Spleen (tissue), 11 donors: Measurements from ENCODE around the gene SEC62. TPM values are rescaled to one million over a fixed set of nuclear protein-coding genes. Genes with fewer than 3 reads are reported as not detected.

Experiments
- DNase-seq: peaks from one replicate; pipeline ENCODE4 v3.0.0-alpha.2; 2020
- H3K27ac ChIP-seq, 8 donors: fragments of 200-600 bp; sonication (generic) in 7 of 8; 1 replicate in 4 of 8; 2 replicates in 4 of 8; pipeline versions ENCODE4 v1.5.0 to v1.8.0; 2016 to 2021; ENCODE audit warnings: inconsistent platforms in 4 of 8, mild to moderate bottlenecking in 4 of 8, moderate library complexity in 1 of 8
- H3K27me3 ChIP-seq, 7 donors: fragments of 200-600 bp; sonication (generic) in 6 of 7; replicated peaks in 1 of 7; 1 replicate in 4 of 7; 2 replicates in 3 of 7; pipeline versions ENCODE4 v1.5.0 to v1.8.0; 2016 to 2021; ENCODE audit warnings: inconsistent platforms in 3 of 7, mild to moderate bottlenecking in 1 of 7
- H3K36me3 ChIP-seq, 6 donors: fragments of 200-600 bp; sonication (generic) in 5 of 6; 1 replicate in 4 of 6; 2 replicates in 2 of 6; pipeline versions ENCODE4 v1.5.0 to v1.8.0; 2016 to 2021; ENCODE audit warnings: inconsistent platforms in 2 of 6
- H3K4me1 ChIP-seq, 6 donors: fragments of 200-600 bp; sonication (generic) in 5 of 6; 1 replicate in 3 of 6; 2 replicates in 3 of 6; pipeline versions ENCODE4 v1.5.0 to v1.8.0; 2016 to 2021; ENCODE audit warnings: inconsistent platforms in 3 of 6
- H3K4me3 ChIP-seq, 8 donors: fragments of 200-600 bp; sonication (generic) in 7 of 8; 1 replicate in 4 of 8; 2 replicates in 4 of 8; pipeline versions ENCODE4 v1.5.0 to v1.8.0; 2016 to 2021; ENCODE audit warnings: inconsistent platforms in 4 of 8, mild to moderate bottlenecking in 4 of 8, moderate library complexity in 2 of 8
- H3K9me3 ChIP-seq, 8 donors: fragments of 200-600 bp; sonication (generic) in 7 of 8; 1 replicate in 4 of 8; 2 replicates in 4 of 8; pipeline versions ENCODE4 v1.5.0 to v1.8.0; 2016 to 2021; ENCODE audit warnings: inconsistent platforms in 4 of 8
- POLR2A ChIP-seq, 3 donors: fragments of 450-650 bp; IDR thresholded peaks; one replicate each; pipeline ENCODE4 v1.5.1; 2017; ENCODE audit warnings: antibody characterized with exemption in 3 of 3, mild to moderate bottlenecking in 1 of 3
- POLR2AphosphoS5 ChIP-seq, 3 donors: sonication (generic); formaldehyde crosslinking; IDR thresholded peaks; one replicate each; pipeline ENCODE4 v1.5.1; 2017; ENCODE audit warnings: antibody characterized with exemption in 3 of 3
- WGBS, 5 donors: extraction: QIAGEN DNeasy Blood & Tissue Kit in 3 of 5; methylation state at CpG; one replicate each; pipeline versions ENCODE4 v1.1.5 to v1.1.7; 2013 to 2018; 5-methylcytosine and 5-hydroxymethylcytosine counted together
- intact Hi-C: fragments of 100-400 bp; cut with DNase I; formaldehyde crosslinking; loops from one replicate; pipeline ENCODE4 v1.15.0; 2023; ENCODE audit warnings: low total_unique reads
- polyA plus RNA-seq, 3 donors: library from polyadenylated mRNA; stranded (reverse); fragments of 200-250 nt; gene quantifications; one replicate each; pipeline ENCODE4 v1.2.1, GENCODE V29; 2013
- total RNA-seq, 7 donors: library from RNA; depleted of rRNA in 3 of 7; stranded (reverse); fragments of >200 nt in 3 of 7; fragmentation: NEBNext Ultra II Directional in 4 of 7; extraction: Animal tissue kit (Norgen Biotek cat#: 25700) in 4 of 7; gene quantifications; one replicate each; pipeline versions ENCODE4 v1.1.0 to v1.2.1, GENCODE V29; 2016 to 2021
- TF ChIP-seq, protein P1 (sequence below), 11 experiments: fragments of 200-600 bp in 7 of 11; fragments of 450-650 bp in 4 of 11; sonication (generic) in 4 of 11; IDR thresholded peaks in 8 of 11; conservative IDR thresholded peaks in 3 of 11; 1 replicate in 7 of 11; 2 replicates in 4 of 11; pipeline versions ENCODE4 v1.4.0 to v1.8.0; 2016 to 2021; ENCODE audit warnings: antibody characterized with exemption in 11 of 11, inconsistent platforms in 4 of 11, mild to moderate bottlenecking in 1 of 11
- donor health status: healthy with polysubstance abuse.
- donor health status: DM: no; HTN: no; CAD: no; lungs with moderate emphysema.
- donor health status: DM: no; HTN: no; CAD: no.
- donor health status: Bipolar disorder and iron deficiency.
- donor health status: healthy.
- donor health status: DM: no; HTN: no; CAD: no.
- donor health status: DM: yes; HTN: yes; CAD: no.

Gene SEC62
- total and polyA plus RNA-seq, 10 donors = 32.8 to 178 (median 105) TPM

DNA sequence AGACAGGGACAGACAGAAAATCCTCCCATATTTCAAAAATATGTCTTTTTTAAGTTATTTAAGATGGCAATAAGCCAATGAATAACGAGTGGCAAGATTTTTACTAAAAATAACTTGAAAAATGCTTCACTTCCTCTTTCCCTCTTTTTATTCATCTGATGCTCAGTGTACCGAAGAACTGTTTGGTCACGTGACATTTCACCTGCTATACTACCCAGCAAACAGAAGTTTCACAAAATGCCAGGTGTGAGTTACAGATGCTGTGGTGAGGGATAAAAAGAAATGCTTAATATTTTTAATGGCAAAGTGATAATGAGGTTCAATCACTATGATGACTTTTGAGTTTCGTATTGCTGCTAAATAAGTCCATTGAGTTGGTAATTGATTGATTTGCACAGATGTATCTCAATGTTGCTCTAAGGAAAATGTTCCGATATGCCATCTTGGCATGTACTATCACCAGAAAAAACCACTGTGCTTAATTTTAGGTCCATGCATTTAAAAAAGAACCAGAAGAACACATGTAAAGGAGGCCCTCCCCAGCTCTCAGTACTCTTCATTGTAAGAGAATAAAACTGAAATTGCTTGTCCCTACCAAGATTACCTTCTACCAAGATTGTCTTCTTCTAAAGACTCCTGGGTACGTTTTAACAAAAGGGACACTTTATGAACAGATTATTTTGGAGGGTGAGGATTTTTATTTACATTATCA, 26.0 kb upstream of the SEC62 start:
- no peaks in the 10 kb centered on the region for H3K9me3 ChIP-seq
- H3K4me1 ChIP-seq = peaks cover 6 to 75% (median 33%) of the 10 kb centered on the region in 6 donors
- WGBS, 5 donors = 34 to 42% (median 39%) methylated on average over 6 of the region's 6 CpGs
- H3K36me3 ChIP-seq = no peaks in the 10 kb centered on the region
- intact Hi-C loops = no loop called here
- H3K27me3 ChIP-seq = no peaks in the 10 kb centered on the region
- peak overlapping the region; percentile 8 to 89 (median 69) for H3K27ac ChIP-seq
- TF ChIP-seq POLR2A (IDR thresholded peaks at IDR 0.05) (no peak), POLR2AphosphoS5 (IDR thresholded peaks at IDR 0.05) (peak in 1 of 3 donors; percentile 32)
- peak overlapping the region in 1 of 8 donors; percentile 37 for H3K4me3 ChIP-seq
- DNase-seq = no peak

DNA sequence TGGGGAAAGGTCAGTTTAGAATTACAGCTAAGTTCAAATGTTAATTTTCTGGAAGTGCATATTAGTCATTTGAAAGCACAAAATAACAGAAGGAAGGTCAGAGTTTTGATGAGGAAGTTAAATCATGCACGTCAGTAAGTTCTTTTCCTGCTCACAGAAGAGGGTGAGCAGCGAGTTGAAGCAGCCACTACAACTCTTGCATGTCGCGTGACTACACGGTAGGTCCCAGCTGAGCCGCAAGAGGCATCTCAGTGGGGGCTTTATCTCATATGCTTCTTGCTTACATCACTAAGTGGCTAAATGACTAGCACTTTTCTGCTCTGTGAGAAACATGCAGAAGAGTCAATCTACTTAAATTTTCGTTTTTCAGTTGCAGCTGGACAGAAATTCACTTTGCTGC, 21.3 kb upstream of the SEC62 start:
- peak overlapping the region in 1 of 8 donors; percentile 17 for H3K4me3 ChIP-seq
- intact Hi-C loops = no loop called here
- no peaks in the 10 kb centered on the region for H3K9me3 ChIP-seq
- no peaks in the 10 kb centered on the region for H3K36me3 ChIP-seq
- H3K27me3 ChIP-seq = no peaks in the 10 kb centered on the region
- TF ChIP-seq, protein P1, sequence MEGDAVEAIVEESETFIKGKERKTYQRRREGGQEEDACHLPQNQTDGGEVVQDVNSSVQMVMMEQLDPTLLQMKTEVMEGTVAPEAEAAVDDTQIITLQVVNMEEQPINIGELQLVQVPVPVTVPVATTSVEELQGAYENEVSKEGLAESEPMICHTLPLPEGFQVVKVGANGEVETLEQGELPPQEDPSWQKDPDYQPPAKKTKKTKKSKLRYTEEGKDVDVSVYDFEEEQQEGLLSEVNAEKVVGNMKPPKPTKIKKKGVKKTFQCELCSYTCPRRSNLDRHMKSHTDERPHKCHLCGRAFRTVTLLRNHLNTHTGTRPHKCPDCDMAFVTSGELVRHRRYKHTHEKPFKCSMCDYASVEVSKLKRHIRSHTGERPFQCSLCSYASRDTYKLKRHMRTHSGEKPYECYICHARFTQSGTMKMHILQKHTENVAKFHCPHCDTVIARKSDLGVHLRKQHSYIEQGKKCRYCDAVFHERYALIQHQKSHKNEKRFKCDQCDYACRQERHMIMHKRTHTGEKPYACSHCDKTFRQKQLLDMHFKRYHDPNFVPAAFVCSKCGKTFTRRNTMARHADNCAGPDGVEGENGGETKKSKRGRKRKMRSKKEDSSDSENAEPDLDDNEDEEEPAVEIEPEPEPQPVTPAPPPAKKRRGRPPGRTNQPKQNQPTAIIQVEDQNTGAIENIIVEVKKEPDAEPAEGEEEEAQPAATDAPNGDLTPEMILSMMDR (IDR thresholded peaks at IDR 0.05 in 8 of 11, conservative IDR thresholded peaks at IDR 0.05 in 3 of 11) = peak in 3 of 11 experiments; percentile 15 to 26 (median 17)
- TF ChIP-seq POLR2A (IDR thresholded peaks at IDR 0.05) (no peak), POLR2AphosphoS5 (IDR thresholded peaks at IDR 0.05) (peak in 2 of 3 donors; percentile 48 to 83)
- H3K4me1 ChIP-seq = peaks cover 6 to 77% (median 31%) of the 10 kb centered on the region in 6 donors
- DNase-seq = peak; percentile 89
- WGBS, 5 donors = 5 to 9% (median 6%) methylated on average over 7 of the region's 7 CpGs
- peak overlapping the region; percentile 58 to 89 (median 80) for H3K27ac ChIP-seq

DNA sequence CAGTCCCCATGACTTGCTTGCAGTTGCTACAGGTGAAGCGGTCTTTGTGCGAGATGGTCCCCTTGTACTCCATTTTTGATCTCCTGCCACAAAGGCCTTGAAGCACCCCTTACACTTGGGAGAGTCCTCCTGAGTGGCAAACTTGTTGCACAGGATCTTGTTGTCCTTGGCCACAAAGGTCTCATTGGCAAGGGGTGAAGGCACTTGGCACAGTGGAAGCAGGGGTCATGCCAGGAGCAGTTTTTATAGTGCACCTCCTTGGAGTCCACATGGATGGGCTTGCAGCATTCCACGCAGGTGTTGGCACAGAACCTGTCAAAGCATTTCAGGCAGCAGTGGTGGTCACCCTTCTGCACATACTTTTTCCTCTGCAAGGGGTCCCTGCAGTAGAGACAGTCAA, 20.3 kb upstream of the SEC62 start:
- no peaks in the 10 kb centered on the region for H3K27me3 ChIP-seq
- DNase-seq = no peak
- TF ChIP-seq, protein P1 (IDR thresholded peaks at IDR 0.05 in 8 of 11, conservative IDR thresholded peaks at IDR 0.05 in 3 of 11) = no peak
- TF ChIP-seq POLR2A (IDR thresholded peaks at IDR 0.05) (no peak), POLR2AphosphoS5 (IDR thresholded peaks at IDR 0.05) (no peak)
- H3K4me3 ChIP-seq = no peak overlapping the region
- peaks cover 6 to 67% (median 29%) of the 10 kb centered on the region in 6 donors for H3K4me1 ChIP-seq
- H3K36me3 ChIP-seq = no peaks in the 10 kb centered on the region
- H3K27ac ChIP-seq = peak overlapping the region in 5 of 8 donors; percentile 78 to 89 (median 82)
- WGBS, 5 donors = 92 to 100% (median 95%) methylated on average over 2 to 3 of the region's 3 CpGs
- intact Hi-C loops = no loop called here
- no peaks in the 10 kb centered on the region for H3K9me3 ChIP-seq

DNA sequence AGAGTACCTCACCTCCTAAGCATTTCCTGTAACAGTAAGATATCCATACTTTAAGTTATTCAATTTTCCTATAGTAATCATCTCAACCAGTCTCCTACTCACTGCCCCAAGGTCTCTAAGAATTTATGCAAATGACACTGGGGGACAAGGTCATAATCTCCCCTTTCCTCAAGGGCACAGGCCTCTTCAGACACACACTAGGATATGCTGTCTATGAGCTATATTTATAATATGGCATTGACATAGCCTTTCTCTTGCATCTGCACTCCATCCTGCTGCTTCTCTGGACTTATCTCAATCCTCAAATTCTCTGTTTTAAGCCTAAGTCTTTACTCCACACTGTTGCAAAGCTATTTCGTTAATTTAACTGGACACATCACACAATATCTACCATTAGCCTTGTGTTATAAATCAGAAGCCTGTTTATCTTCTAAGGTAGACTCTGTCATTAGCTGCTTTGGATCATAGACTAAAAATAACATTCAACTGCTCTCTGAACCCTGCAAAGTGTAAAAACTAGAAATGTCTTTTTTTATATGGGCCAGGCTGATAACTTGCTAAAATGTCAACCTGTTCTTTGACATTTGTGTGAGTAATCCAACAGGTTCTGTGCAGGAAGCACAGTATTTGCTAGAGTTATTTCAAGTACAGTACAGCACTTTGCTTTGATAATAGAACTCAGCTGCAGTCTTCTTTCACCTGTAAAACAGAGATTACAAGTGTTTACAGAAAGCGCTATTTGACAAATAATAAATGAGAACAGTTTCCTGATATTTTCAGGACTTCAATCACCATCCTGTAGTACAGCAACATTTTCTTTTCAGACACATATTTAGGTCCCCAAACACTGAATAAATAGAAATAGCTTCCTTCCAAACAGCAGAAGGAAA, 17.8 kb upstream of the SEC62 start:
- intact Hi-C loops = no loop called here

More for the DNA sequence above, 17.8 kb upstream of the SEC62 start:
- WGBS, 5 donors = 70 to 78% (median 75%) methylated on average over 2 of the region's 2 CpGs
- Histone ChIP-seq H3K9me3 (no peaks in the 10 kb centered on the region), H3K27ac (peak overlapping the region in 1 of 8 donors; percentile 21), H3K4me1 (peaks cover 6 to 49% (median 29%) of the 10 kb centered on the region in 6 donors), H3K27me3 (no peaks in the 10 kb centered on the region), H3K36me3 (no peaks in the 10 kb centered on the region), H3K4me3 (no peak overlapping the region)
- TF ChIP-seq POLR2A (IDR thresholded peaks at IDR 0.05) (no peak), POLR2AphosphoS5 (IDR thresholded peaks at IDR 0.05) (no peak)
- TF ChIP-seq, protein P1 (IDR thresholded peaks at IDR 0.05 in 8 of 11, conservative IDR thresholded peaks at IDR 0.05 in 3 of 11) = no peak
- no peak for DNase-seq
